HG03108 (cell line): ENCODE data around the gene L1TD1.
"Not testable (repeated sequence)": the region's sequence is repeated elsewhere in the genome, so short reads cannot be mapped to it uniquely, and the experiment has no call there.

Source experiments
- ATAC-seq: cut with Tn5 transposase; IDR thresholded peaks from one replicate; pipeline ENCODE4 v1.9.1; 2021; ENCODE audit warnings: moderate library complexity; ENCODE audit not compliant: unreplicated experiment

Gene L1TD1

GRCh38 chr1:62198781-62199125, 4.1 kb downstream of the L1TD1 start:
- no peak for ATAC-seq

GRCh38 chr1:62207187-62207586, 12.5 kb downstream of the L1TD1 start:
- no peak for ATAC-seq

GRCh38 chr1:62208087-62208486, 13.4 kb downstream of the L1TD1 start:
- ATAC-seq = no peak

GRCh38 chr1:62208970-62209369, 14.3 kb downstream of the L1TD1 start:
- no peak for ATAC-seq

GRCh38 chr1:62209931-62210595, 15.4 kb downstream of the L1TD1 start:
- ATAC-seq = no peak

- ATAC-seq = no peak
These were observed 16.3 kb downstream of the L1TD1 start for GRCh38 chr1:62210960-62211359.

GRCh38 chr1:62212411-62212810, 17.8 kb downstream of the L1TD1 start:
- no peak for ATAC-seq

GRCh38 chr1:62213075-62213914, 18.6 kb downstream of the L1TD1 start:
- no peak for ATAC-seq

- no peak for ATAC-seq
These were observed 24.0 kb downstream of the L1TD1 start for GRCh38 chr1:62218604-62219003.

GRCh38 chr1:62220456-62220855, 25.8 kb downstream of the L1TD1 start:
- not testable (repeated sequence) for ATAC-seq

- ATAC-seq = no peak
These were observed 26.5 kb downstream of the L1TD1 start for GRCh38 chr1:62221171-62221570.

GRCh38 chr1:62222321-62222720, 27.7 kb downstream of the L1TD1 start:
- ATAC-seq = no peak

GRCh38 chr1:62224182-62224581, 29.5 kb downstream of the L1TD1 start:
- no peak for ATAC-seq

GRCh38 chr1:62227496-62227895, 32.8 kb downstream of the L1TD1 start:
- no peak for ATAC-seq

GRCh38 chr1:62228136-62228882, 33.7 kb downstream of the L1TD1 start:
- no peak for ATAC-seq

GRCh38 chr1:62228883-62229187, 34.2 kb downstream of the L1TD1 start:
- ATAC-seq = no peak

- ATAC-seq = no peak
These were observed 34.8 kb downstream of the L1TD1 start for GRCh38 chr1:62229468-62229867.

- ATAC-seq = no peak
These were observed 35.3 kb downstream of the L1TD1 start for GRCh38 chr1:62229932-62230331.

- no peak for ATAC-seq
These were observed 36.1 kb downstream of the L1TD1 start for GRCh38 chr1:62230718-62231117.

- ATAC-seq = no peak
These were observed 38.2 kb downstream of the L1TD1 start for GRCh38 chr1:62232871-62233278.

- ATAC-seq = no peak
These were observed 39.3 kb downstream of the L1TD1 start for GRCh38 chr1:62233926-62234450.

- ATAC-seq = no peak
These were observed 40.0 kb downstream of the L1TD1 start for GRCh38 chr1:62234688-62235087.
